HG02623 (cell line): Measurements from ENCODE around the gene DDI1.

Experiments used
- ATAC-seq: cut with Tn5 transposase; IDR thresholded peaks from one replicate; pipeline ENCODE4 v1.9.1; 2021; ENCODE audit warnings: moderate library complexity; ENCODE audit not compliant: unreplicated experiment

The DDI1 gene

GRCh38 chr11:104036588-104036987, at the start of gene DDI1:
DDI1 (plus strand) TSS chr11:104036640; CDS start chr11:104036823, 183 bp downstream.
- ATAC-seq: no peak

DNA sequence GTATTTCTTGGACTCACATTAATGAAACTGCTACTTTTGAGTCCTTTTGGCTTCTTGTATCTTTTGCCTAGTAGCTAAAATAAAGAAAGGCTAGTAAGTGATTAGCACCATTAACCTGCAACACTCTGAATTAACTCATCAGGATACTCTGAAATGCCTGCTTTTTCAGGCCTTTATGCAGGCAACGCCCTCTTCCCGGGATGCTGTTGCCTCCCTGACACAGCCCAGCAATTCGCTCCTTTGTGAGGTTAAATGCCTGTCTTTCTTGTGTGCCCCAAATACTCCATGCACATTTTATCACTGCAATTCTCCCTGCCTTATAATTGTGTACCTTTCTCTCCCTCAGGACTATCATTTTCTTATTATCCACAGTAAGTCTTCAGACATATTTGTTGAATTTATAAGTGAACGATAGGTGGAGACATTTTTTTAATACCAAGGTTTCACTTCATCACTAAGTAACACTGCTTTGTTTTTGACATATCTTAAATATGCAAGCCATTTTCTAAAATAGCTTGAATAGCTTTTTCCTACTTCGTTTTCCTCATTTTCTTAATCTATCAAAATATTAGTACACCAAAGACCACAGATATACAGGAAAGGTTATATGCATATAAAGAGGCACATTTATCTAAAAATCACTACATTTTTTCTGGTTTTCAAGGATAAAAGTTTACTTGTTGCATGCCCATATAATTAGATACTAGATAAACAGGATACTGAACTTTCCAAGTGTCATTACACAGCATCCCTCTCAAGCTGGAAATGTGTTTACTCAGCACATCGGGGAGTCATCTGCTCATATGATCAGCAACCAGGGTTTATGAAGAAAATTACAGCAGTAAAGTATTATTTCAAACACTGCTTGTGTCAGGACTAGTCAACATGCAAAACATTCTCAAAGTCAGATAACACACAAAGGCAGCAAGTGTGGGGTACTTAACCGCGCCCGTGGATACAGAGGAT, 48.5 kb upstream of the DDI1 start:
- ATAC-seq: no peak

- ATAC-seq: no peak
Measured at GRCh38 chr11:103988595-103988969, 47.9 kb upstream of the DDI1 start.

DNA sequence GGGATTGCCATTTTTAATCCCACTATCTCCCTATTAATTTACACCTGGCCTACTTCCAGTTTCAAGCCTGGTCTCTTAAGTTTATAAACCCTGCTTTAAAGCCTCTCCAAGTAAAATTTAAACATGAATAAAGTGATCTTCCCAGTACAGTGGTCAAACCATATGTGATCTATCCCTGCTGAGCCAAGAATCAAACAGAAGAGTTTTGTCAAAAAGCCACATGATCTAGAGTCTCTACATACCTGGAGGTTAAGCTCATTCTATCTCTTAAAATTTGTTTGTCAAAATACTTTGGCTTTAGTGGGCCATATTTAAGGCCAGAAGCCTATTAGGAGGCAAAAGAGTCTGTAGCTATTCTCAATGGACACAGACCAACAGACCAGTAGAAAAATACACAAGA, 42.9 kb upstream of the DDI1 start:
- no peak for ATAC-seq

DNA sequence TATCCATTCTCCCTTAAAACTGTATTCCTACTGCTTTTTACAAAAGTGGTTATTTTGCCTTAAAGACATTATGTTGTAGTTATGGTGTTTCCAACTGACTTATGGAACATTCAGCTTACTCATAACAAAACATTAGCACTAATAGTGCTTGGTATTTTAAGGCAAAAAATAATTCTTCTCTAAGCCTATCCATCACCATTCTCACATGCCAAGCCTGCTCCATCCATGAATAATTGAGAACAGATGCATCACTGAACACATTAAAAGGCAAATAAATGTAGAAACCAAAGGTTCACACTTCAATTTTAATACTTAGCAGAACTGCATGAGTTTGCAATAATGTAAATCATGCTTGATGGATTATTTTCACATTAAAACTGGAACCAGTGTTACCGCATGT, 42.3 kb upstream of the DDI1 start:
- no peak for ATAC-seq

DNA sequence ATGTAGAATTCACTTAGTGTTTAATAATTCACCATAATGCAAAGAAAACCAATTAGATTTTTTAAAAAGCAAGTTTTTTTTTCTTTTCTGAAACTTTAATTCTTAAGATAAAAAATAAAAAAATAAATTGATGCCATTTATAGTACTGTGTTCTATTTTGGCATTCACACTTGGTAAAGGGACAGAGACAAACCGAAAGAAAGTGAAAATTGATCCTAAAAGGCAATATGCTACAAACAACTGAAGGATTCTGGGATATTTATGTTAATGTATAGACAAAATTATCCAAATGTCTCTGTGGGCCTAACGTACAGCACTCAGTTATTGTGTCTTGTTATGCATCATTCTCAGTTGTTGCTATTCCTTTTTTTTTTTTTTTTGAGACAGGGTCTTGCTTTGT, 41.9 kb upstream of the DDI1 start:
- ATAC-seq: no peak

GRCh38 chr11:103995896-103996295, 40.5 kb upstream of the DDI1 start:
- ATAC-seq: no peak

- peak; percentile 59 for ATAC-seq
Measured at GRCh38 chr11:103997082-103997481, 39.4 kb upstream of the DDI1 start.

DNA sequence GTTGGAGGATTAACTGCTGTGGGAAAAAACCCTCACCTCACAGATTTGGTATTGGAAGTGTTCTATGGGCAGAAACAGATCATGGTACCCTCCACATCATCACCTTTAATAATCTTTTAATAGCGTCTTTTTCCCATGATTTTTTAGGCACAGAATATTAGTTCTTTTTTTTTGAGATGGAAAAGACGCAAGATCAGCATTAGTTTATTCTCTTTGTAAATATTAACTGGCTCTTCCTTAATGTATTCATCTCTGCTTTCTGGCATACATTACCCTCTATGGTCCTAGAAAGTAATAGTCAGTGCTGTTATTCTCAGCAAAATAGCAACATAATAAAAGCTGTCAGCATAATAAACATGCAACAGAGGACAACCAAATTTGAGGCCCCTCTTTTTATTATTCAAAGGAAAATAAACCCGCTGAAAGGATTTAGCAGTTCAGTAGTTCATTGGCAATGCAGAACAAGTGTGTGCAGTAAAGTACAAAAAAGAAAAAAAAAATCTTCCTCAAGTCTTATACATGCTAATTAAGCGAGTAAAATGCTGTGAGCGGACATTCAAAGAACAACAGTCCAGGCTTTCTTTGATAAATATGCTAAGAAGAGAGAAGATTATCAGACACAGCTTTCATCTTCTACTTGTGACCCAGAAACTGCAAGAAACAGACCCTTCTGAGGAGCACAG, 37.5 kb upstream of the DDI1 start:
- no peak for ATAC-seq

- ATAC-seq: no peak
Measured at GRCh38 chr11:104000798-104001197, 35.6 kb upstream of the DDI1 start.

- no peak for ATAC-seq
Measured at GRCh38 chr11:104001561-104002056, 34.8 kb upstream of the DDI1 start.

- no peak for ATAC-seq
Measured at GRCh38 chr11:104003491-104003890, 32.9 kb upstream of the DDI1 start.

DNA sequence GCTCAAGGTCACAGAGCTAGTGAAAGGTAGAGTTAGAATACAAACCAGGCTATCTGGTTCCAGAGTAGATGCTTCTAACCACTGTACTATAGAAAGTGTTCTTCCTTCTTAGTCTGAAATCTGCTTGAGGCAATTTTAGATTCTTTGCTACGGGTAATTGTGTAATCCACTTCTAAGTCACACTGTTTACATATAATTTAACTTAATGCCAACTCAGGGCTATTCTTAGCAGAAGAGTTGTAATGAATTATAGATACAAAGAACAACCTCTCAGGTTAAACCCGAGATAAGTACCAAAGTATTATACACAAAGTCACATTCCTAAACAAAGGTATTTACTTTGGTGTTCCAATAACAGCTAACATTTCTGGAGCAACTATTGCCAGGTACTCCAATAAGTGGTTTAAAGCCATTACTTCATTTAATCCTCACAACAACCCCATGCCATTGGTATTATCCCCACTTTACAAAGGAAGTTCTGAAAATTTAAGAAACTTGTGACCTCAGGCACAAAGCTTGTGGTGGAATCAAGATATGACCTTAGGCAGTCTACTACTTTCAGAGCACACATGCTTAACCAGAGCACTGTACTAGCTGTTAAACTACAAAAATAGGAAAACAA, 31.1 kb upstream of the DDI1 start:
- no peak for ATAC-seq

- no peak for ATAC-seq
Measured at GRCh38 chr11:104009744-104010143, 26.7 kb upstream of the DDI1 start.

GRCh38 chr11:104011044-104011443, 25.4 kb upstream of the DDI1 start:
- no peak for ATAC-seq

GRCh38 chr11:104015649-104016415, 20.6 kb upstream of the DDI1 start:
- peak; percentile 94 for ATAC-seq

- ATAC-seq: no peak
Measured at GRCh38 chr11:104024572-104024971, 11.9 kb upstream of the DDI1 start.

GRCh38 chr11:104028476-104029263, 7.8 kb upstream of the DDI1 start:
- ATAC-seq: no peak

GRCh38 chr11:104033134-104033533, 3.3 kb upstream of the DDI1 start:
- no peak for ATAC-seq

DNA sequence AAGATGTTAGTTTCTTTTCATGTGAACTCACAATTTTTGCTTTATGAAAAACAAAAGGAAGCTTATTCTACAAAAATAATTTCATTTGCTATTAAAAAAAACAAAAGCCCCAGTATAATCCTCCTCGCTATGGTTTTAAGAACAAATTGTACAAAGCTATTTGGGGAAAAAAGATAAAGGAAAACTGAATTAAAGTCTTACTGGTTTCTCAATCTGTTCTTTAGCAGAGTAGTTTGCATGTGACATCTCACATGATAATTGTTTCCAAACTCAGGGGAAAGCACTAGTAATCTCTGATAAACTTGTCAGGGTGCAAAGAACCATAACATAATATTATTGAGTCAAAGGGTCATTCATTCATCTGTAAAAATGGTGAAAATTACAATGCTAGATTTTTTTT, 2.9 kb upstream of the DDI1 start:
- ATAC-seq: no peak
